Ishikawa (cell line): ENCODE measurements around the gene AMT.

Source experiments
- CEBPB ChIP-seq: IDR thresholded peaks from 2 replicates; pipeline ENCODE4 v1.6.1; 2012
- CREB1 ChIP-seq: IDR thresholded peaks from 2 replicates; pipeline ENCODE4 v1.6.1; 2012; ENCODE audit warnings: low read depth
- EGR1 ChIP-seq: IDR thresholded peaks from 2 replicates; pipeline ENCODE4 v1.6.1; 2012
- EP300 ChIP-seq: IDR thresholded peaks from 2 replicates; pipeline ENCODE4 v1.6.1; 2012; ENCODE audit warnings: borderline replicate concordance
- FOXM1 ChIP-seq: IDR thresholded peaks from 2 replicates; pipeline ENCODE4 v1.6.1; 2012; ENCODE audit warnings: low read depth, borderline replicate concordance
- NFIC ChIP-seq: IDR thresholded peaks from 2 replicates; pipeline ENCODE4 v1.6.1; 2012
- RAD21 ChIP-seq: IDR thresholded peaks from 2 replicates; pipeline ENCODE4 v1.6.1; 2012; ENCODE audit warnings: low read depth
- TAF1 ChIP-seq: IDR thresholded peaks from 2 replicates; pipeline ENCODE4 v1.6.1; 2012; ENCODE audit warnings: low read depth, mild to moderate bottlenecking
- TCF12 ChIP-seq: IDR thresholded peaks from 2 replicates; pipeline ENCODE4 v1.6.1; 2012; ENCODE audit warnings: low read depth
- TEAD4 ChIP-seq: IDR thresholded peaks from 2 replicates; pipeline ENCODE4 v1.6.1; 2012
- USF1 ChIP-seq: IDR thresholded peaks from 2 replicates; pipeline ENCODE4 v1.6.1; 2012
- YY1 ChIP-seq: IDR thresholded peaks from 2 replicates; pipeline ENCODE4 v1.6.1; 2012; ENCODE audit warnings: low read depth
- ZBTB7A ChIP-seq: IDR thresholded peaks from 2 replicates; pipeline ENCODE4 v1.6.1; 2012; ENCODE audit warnings: low read depth
- TF ChIP-seq, protein P1 (sequence below): IDR thresholded peaks from 2 replicates; pipeline ENCODE4 v1.6.1; 2012
- TF ChIP-seq, protein P2 (sequence below): IDR thresholded peaks from 2 replicates; pipeline ENCODE4 v1.6.1; 2012; ENCODE audit warnings: low read depth, mild to moderate bottlenecking

The AMT gene

GRCh38 chr3:49416867-49417266, 5.4 kb downstream of the AMT start:
- no peak for TF ChIP-seq NFIC
- no peak for TF ChIP-seq CEBPB
- TF ChIP-seq USF1 = no peak
- TF ChIP-seq RAD21 = no peak
- TF ChIP-seq FOXM1 = no peak
- TF ChIP-seq EP300 = no peak
- no peak for TF ChIP-seq TAF1

GRCh38 chr3:49415931-49416601, 6.2 kb downstream of the AMT start:
- no peak for TF ChIP-seq ZBTB7A
- no peak for TF ChIP-seq NFIC
- TF ChIP-seq TEAD4 = no peak
- TF ChIP-seq EP300 = no peak
- no peak for TF ChIP-seq USF1
- TF ChIP-seq, protein P1, sequence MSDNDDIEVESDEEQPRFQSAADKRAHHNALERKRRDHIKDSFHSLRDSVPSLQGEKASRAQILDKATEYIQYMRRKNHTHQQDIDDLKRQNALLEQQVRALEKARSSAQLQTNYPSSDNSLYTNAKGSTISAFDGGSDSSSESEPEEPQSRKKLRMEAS = no peak
- no peak for TF ChIP-seq FOXM1

DNA sequence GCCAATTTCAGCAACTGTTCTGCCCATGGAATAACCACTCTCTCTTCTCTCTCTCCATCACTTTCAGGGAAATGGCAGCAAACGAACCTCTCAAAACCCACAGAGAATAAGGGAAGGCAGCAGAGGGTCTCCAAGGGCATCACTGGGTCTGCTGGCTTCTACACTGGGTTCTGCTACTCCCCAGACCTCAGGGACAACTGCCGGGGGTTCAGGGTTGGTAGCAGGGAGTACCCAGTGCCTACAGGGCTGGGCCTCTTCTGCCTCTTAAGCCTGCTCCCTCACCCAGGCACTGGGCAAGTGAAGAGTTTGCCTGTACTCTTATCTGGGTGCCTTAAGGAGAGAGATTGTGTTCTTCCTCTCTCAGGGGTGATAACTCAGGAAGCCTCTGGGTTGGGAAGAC, 7.5 kb downstream of the AMT start:
- no peak for TF ChIP-seq EGR1
- no peak for TF ChIP-seq USF1

DNA sequence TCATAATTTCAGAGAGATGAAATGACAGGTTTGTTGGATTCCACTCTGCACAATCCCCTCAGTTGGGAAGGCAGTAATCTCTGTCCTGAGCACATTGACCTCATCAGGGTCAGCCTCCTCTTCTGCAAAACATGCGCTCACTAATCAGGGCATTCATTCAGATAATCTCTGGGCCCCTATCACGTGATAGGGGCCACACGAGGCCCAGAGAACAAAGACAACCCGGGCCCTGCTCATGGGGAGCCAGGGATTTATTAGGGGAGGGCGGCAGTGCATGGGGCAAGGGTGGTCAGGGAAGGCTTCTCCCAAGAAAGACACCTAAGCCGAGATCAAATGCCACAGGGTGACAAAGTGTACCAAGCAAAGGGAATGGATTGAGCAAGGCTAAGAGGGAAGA, 8.9 kb downstream of the AMT start:
- no peak for TF ChIP-seq FOXM1
- TF ChIP-seq RAD21 = no peak
- TF ChIP-seq USF1 = no peak
- TF ChIP-seq YY1 = no peak
- TF ChIP-seq ZBTB7A = no peak
- no peak for TF ChIP-seq TAF1
- no peak for TF ChIP-seq TCF12
- TF ChIP-seq EP300 = no peak
- TF ChIP-seq CEBPB = no peak
- no peak for TF ChIP-seq EGR1
- no peak for TF ChIP-seq NFIC
- TF ChIP-seq, protein P2, sequence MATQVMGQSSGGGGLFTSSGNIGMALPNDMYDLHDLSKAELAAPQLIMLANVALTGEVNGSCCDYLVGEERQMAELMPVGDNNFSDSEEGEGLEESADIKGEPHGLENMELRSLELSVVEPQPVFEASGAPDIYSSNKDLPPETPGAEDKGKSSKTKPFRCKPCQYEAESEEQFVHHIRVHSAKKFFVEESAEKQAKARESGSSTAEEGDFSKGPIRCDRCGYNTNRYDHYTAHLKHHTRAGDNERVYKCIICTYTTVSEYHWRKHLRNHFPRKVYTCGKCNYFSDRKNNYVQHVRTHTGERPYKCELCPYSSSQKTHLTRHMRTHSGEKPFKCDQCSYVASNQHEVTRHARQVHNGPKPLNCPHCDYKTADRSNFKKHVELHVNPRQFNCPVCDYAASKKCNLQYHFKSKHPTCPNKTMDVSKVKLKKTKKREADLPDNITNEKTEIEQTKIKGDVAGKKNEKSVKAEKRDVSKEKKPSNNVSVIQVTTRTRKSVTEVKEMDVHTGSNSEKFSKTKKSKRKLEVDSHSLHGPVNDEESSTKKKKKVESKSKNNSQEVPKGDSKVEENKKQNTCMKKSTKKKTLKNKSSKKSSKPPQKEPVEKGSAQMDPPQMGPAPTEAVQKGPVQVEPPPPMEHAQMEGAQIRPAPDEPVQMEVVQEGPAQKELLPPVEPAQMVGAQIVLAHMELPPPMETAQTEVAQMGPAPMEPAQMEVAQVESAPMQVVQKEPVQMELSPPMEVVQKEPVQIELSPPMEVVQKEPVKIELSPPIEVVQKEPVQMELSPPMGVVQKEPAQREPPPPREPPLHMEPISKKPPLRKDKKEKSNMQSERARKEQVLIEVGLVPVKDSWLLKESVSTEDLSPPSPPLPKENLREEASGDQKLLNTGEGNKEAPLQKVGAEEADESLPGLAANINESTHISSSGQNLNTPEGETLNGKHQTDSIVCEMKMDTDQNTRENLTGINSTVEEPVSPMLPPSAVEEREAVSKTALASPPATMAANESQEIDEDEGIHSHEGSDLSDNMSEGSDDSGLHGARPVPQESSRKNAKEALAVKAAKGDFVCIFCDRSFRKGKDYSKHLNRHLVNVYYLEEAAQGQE = no peak
- TF ChIP-seq CREB1 = no peak
- TF ChIP-seq, protein P1 = no peak
- no peak for TF ChIP-seq TEAD4

GRCh38 chr3:49412632-49413337, 9.5 kb downstream of the AMT start:
- TF ChIP-seq CEBPB = no peak
- TF ChIP-seq EGR1 = 0 out of 2 replicates have a peak, but pooled peaks have one; percentile 10
- TF ChIP-seq, protein P1 = no peak

- TF ChIP-seq NFIC (no peak), TAF1 (peak; percentile 76), YY1 (peak; percentile 93), CREB1 (no peak), EGR1 (no peak), CEBPB (no peak), ZBTB7A (0 out of 2 replicates have a peak, but pooled peaks have one; percentile 34), TEAD4 (no peak), TCF12 (no peak), USF1 (no peak), EP300 (no peak), RAD21 (no peak), FOXM1 (no peak)
- TF ChIP-seq, protein P1 = peak; percentile 78
- TF ChIP-seq, protein P2 = no peak
Observed at GRCh38 chr3:49411968-49412631, 10.2 kb downstream of the AMT start, which contains the start of the genes RHOA and TCTA. TSS of gene RHOA (minus strand) at chr3:49411976. CDS start at chr3:49375589, 36,387 bp downstream. TSS of gene TCTA (plus strand) at chr3:49412423. CDS start at chr3:49412427, 4 bp downstream.
